Mesothelial cell of epicardium (in vitro differentiated cells): ENCODE data around the gene OLIG3. TPM values are rescaled to one million over a fixed set of nuclear protein-coding genes. Genes with fewer than 3 reads are reported as not detected.

Experiments
- DNase-seq, 2 experiments: peaks; one replicate each; pipeline ENCODE4 v3.0.0; 2021; ENCODE audit warnings: low spot score in 2 of 2; ENCODE audit not compliant: unreplicated experiment in 2 of 2
- H3K27ac Mint-ChIP-seq: 2 replicates; pipeline ENCODE4 v1.8.0; 2021; ENCODE audit warnings: mixed read lengths
- H3K27me3 Mint-ChIP-seq: 2 replicates; pipeline ENCODE4 v1.8.0; 2021; ENCODE audit warnings: low read depth, mixed read lengths
- H3K36me3 Mint-ChIP-seq: 2 replicates; pipeline ENCODE4 v1.8.0; 2021; ENCODE audit warnings: mixed read lengths
- H3K4me1 Mint-ChIP-seq: 2 replicates; pipeline ENCODE4 v1.8.0; 2021; ENCODE audit warnings: mixed read lengths
- H3K4me3 Mint-ChIP-seq: 2 replicates; pipeline ENCODE4 v1.8.0; 2021; ENCODE audit warnings: mild to moderate bottlenecking, moderate library complexity, mixed read lengths
- H3K9me3 Mint-ChIP-seq: 2 replicates; pipeline ENCODE4 v1.8.0; 2021; ENCODE audit warnings: mixed read lengths
- CTCF ChIP-seq: fragments of 200-600 bp; sonication (generic); IDR thresholded peaks from one replicate; pipeline ENCODE4 v1.5.0; 2021; ENCODE audit warnings: antibody characterized with exemption; ENCODE audit not compliant: unreplicated experiment
- total RNA-seq: library from RNA; stranded (reverse); gene quantifications from 3 replicates; pipeline ENCODE4 v1.2.1, GENCODE V29; 2021

Gene OLIG3
- total RNA-seq, 1 donor from 2014 or later, result 0.34 TPM

- Mint-ChIP-seq H3K9me3 (no peaks in the 10 kb centered on the region), H3K4me3 (no peak overlapping the region), H3K27me3 (peaks cover 68% of the 10 kb centered on the region), H3K27ac (no peak overlapping the region), H3K4me1 (no peaks in the 10 kb centered on the region), H3K36me3 (no peaks in the 10 kb centered on the region)
- no peak for TF ChIP-seq CTCF
- DNase-seq, result no peak
These were observed 21.5 kb downstream of the OLIG3 start for GRCh38 chr6:137472641-137473137.

GRCh38 chr6:137471986-137472385, 22.2 kb downstream of the OLIG3 start:
- H3K27me3 Mint-ChIP-seq, result peaks cover 65% of the 10 kb centered on the region
- H3K27ac Mint-ChIP-seq, result no peak overlapping the region
- H3K36me3 Mint-ChIP-seq, result no peaks in the 10 kb centered on the region
- H3K4me1 Mint-ChIP-seq, result no peaks in the 10 kb centered on the region
- H3K4me3 Mint-ChIP-seq, result no peak overlapping the region
- DNase-seq, result no peak
- H3K9me3 Mint-ChIP-seq, result no peaks in the 10 kb centered on the region
- TF ChIP-seq CTCF, result no peak

GRCh38 chr6:137471497-137471896, 22.7 kb downstream of the OLIG3 start:
- no peak for TF ChIP-seq CTCF
- peaks cover 62% of the 10 kb centered on the region for H3K27me3 Mint-ChIP-seq
- no peaks in the 10 kb centered on the region for H3K4me1 Mint-ChIP-seq
- H3K9me3 Mint-ChIP-seq, result no peaks in the 10 kb centered on the region
- no peak for DNase-seq
- no peaks in the 10 kb centered on the region for H3K36me3 Mint-ChIP-seq
- no peak overlapping the region for H3K4me3 Mint-ChIP-seq
- H3K27ac Mint-ChIP-seq, result no peak overlapping the region

GRCh38 chr6:137467211-137467610, 27.0 kb downstream of the OLIG3 start:
- Mint-ChIP-seq H3K27ac (no peak overlapping the region), H3K27me3 (peaks cover 53% of the 10 kb centered on the region), H3K4me3 (no peak overlapping the region), H3K36me3 (no peaks in the 10 kb centered on the region), H3K4me1 (no peaks in the 10 kb centered on the region), H3K9me3 (no peaks in the 10 kb centered on the region)
- no peak for DNase-seq
- TF ChIP-seq CTCF, result no peak

GRCh38 chr6:137465378-137466009, 28.7 kb downstream of the OLIG3 start:
- Mint-ChIP-seq H3K36me3 (no peaks in the 10 kb centered on the region), H3K27me3 (peaks cover 37% of the 10 kb centered on the region)

More at GRCh38 chr6:137465378-137466009, 28.7 kb downstream of the OLIG3 start:
- Mint-ChIP-seq H3K27ac (no peak overlapping the region), H3K4me3 (no peak overlapping the region), H3K9me3 (no peaks in the 10 kb centered on the region), H3K4me1 (no peaks in the 10 kb centered on the region)
- no peak for DNase-seq
- no peak for TF ChIP-seq CTCF
